Endothelial cell of umbilical vein (primary cell): ENCODE results near the gene ENTPD6.

Experiments used
- CTCF ChIP-seq, 2 donors: IDR thresholded peaks; 1 replicate in 1 of 2; 2 replicates in 1 of 2; pipeline ENCODE4 v1.5.1; 2011; ENCODE audit warnings: low read length in 2 of 2, mild to moderate bottlenecking in 2 of 2, moderate library complexity in 2 of 2, control low read depth in 1 of 2, inconsistent platforms in 1 of 2, low read depth in 1 of 2; ENCODE audit not compliant: insufficient read depth in 1 of 2; ENCODE audit errors: extremely low read depth in 1 of 2
- EZH2 ChIP-seq: IDR thresholded peaks from 2 replicates; pipeline ENCODE4 v1.6.1; 2012; ENCODE audit warnings: borderline replicate concordance, low read depth, mild to moderate bottlenecking, moderate library complexity, low read length, inconsistent platforms; ENCODE audit not compliant: severe bottlenecking
- FOS ChIP-seq: IDR thresholded peaks from 2 replicates; pipeline ENCODE4 v1.6.1; 2011; ENCODE audit warnings: mild to moderate bottlenecking, low read length, moderate library complexity, borderline replicate concordance; ENCODE audit not compliant: insufficient read depth
- GATA2 ChIP-seq: IDR thresholded peaks from 2 replicates; pipeline ENCODE4 v1.7.0; 2011; ENCODE audit warnings: low read depth, mild to moderate bottlenecking, moderate library complexity, mixed read lengths, low read length; ENCODE audit not compliant: insufficient read length, insufficient read depth
- JUN ChIP-seq: IDR thresholded peaks from 2 replicates; pipeline ENCODE4 v1.6.1; 2011; ENCODE audit warnings: borderline replicate concordance, low read depth; ENCODE audit not compliant: insufficient read length, insufficient read depth
- MAX ChIP-seq: IDR thresholded peaks from 2 replicates; pipeline ENCODE4 v1.6.1; 2011; ENCODE audit not compliant: insufficient read depth, insufficient read length
- MYC ChIP-seq: IDR thresholded peaks from one replicate; pipeline ENCODE4 v1.6.1; 2011; ENCODE audit warnings: mild to moderate bottlenecking, low read depth, low read length
- POLR2A ChIP-seq: IDR thresholded peaks from 2 replicates; pipeline ENCODE4 v1.6.1; 2012; ENCODE audit warnings: low read depth, mild to moderate bottlenecking, control low read depth, low read length
- POLR2AphosphoS5 ChIP-seq: IDR thresholded peaks from 2 replicates; pipeline ENCODE4 v1.6.1; 2012; ENCODE audit warnings: low read depth, mild to moderate bottlenecking, control low read depth, low read length, moderate library complexity; ENCODE audit not compliant: insufficient read depth

- TF ChIP-seq POLR2A (no peak), CTCF (IDR thresholded peaks at IDR 0.05; ENCODE audit: extremely low read depth in 1 of 2, insufficient read depth in 1 of 2, low read depth in 1 of 2, low read length in 2 of 2) (no peak), EZH2 (no peak), POLR2AphosphoS5 (no peak), GATA2 (no peak), FOS (no peak), MAX (no peak), JUN (no peak), MYC (no peak)
Measured at GRCh38 chr20:25219365-25219764, 23.9 kb downstream of the ENTPD6 start.
